ENCODE measurements around the gene CEP97. TPM values are rescaled to one million over a fixed set of nuclear protein-coding genes. Genes with fewer than 3 reads are reported as not detected.

Gene CEP97
- total RNA-seq, 2 donors from 2014 or later = 13.7 to 21.3 TPM

GRCh38 chr3:101817992-101818391, 93.6 kb downstream of the CEP97 start:
- H3K27ac Mint-ChIP-seq = no peak overlapping the region
- Histone ChIP-seq H3K27ac (ENCODE audit: low read depth, low read length) (no peak overlapping the region), H3K4me3 (ENCODE audit: low read length) (no peak overlapping the region), H3K9ac (ENCODE audit: extremely low read depth, low read length, poor library complexity, severe bottlenecking) (no peak overlapping the region), H3K4me1 (ENCODE audit: control insufficient read depth, insufficient read depth, low read length) (no peaks in the 10 kb centered on the region), H3K36me3 (ENCODE audit: control insufficient read depth, insufficient read depth, low read length) (no peaks in the 10 kb centered on the region), H3K27me3 (ENCODE audit: control insufficient read depth, insufficient read depth, low read length, poor library complexity, severe bottlenecking) (no peaks in the 10 kb centered on the region), H3K9me3 (ENCODE audit: control insufficient read depth, low read length) (no peaks in the 10 kb centered on the region)
- WGBS, 2 experiments (ENCODE audit: insufficient coverage in 1 of 2, insufficient read length in 1 of 2) = 92 to 100% methylated on average over 3 to 5 of the region's 5 CpGs
- H3K4me3 Mint-ChIP-seq = no peak overlapping the region
- peaks cover 2% of the 10 kb centered on the region for H3K4me1 Mint-ChIP-seq
- no peak for TF ChIP-seq CTCF (conservative IDR thresholded peaks at IDR 0.05)
- no peaks in the 10 kb centered on the region for H3K9me3 Mint-ChIP-seq
- DNase-seq = no peak
- H3K36me3 Mint-ChIP-seq (ENCODE audit: low read depth) = no peaks in the 10 kb centered on the region
- no peaks in the 10 kb centered on the region for H3K27me3 Mint-ChIP-seq (ENCODE audit: insufficient read depth)

- H3K36me3 ChIP-seq (ENCODE audit: control insufficient read depth, insufficient read depth, low read length) = no peaks in the 10 kb centered on the region
- Mint-ChIP-seq H3K4me1 (peaks cover 2% of the 10 kb centered on the region), H3K9me3 (no peaks in the 10 kb centered on the region), H3K36me3 (ENCODE audit: low read depth) (no peaks in the 10 kb centered on the region), H3K27ac (no peak overlapping the region), H3K4me3 (no peak overlapping the region), H3K27me3 (ENCODE audit: insufficient read depth) (no peaks in the 10 kb centered on the region)
- 97% methylated on average over 2 of the region's 2 CpGs; no CpG with 5 or more reads in 1 of the 2 experiments for WGBS, 2 experiments (ENCODE audit: insufficient coverage in 1 of 2, insufficient read length in 1 of 2)
- no peak overlapping the region for H3K9ac ChIP-seq (ENCODE audit: extremely low read depth, low read length, poor library complexity, severe bottlenecking)
- no peak overlapping the region for H3K27ac ChIP-seq (ENCODE audit: low read depth, low read length)
- no peaks in the 10 kb centered on the region for H3K9me3 ChIP-seq (ENCODE audit: control insufficient read depth, low read length)
- no peaks in the 10 kb centered on the region for H3K27me3 ChIP-seq (ENCODE audit: control insufficient read depth, insufficient read depth, low read length, poor library complexity, severe bottlenecking)
- H3K4me1 ChIP-seq (ENCODE audit: control insufficient read depth, insufficient read depth, low read length) = no peaks in the 10 kb centered on the region
- H3K4me3 ChIP-seq (ENCODE audit: low read length) = no peak overlapping the region
- no peak for TF ChIP-seq CTCF (conservative IDR thresholded peaks at IDR 0.05)
- no peak for DNase-seq
Observed at GRCh38 chr3:101819649-101820206, 95.3 kb downstream of the CEP97 start.

Other genes with a start within 250 kb of the CEP97 start
- gene SENP7, start 211.4 kb upstream of the CEP97 start, total RNA-seq = 10 to 100 TPM; 19.3 to 22.1 TPM
- gene TRMT10C, start 162.7 kb upstream of the CEP97 start, total RNA-seq = 10 to 100 TPM; 41.4 to 41.8 TPM
- 100 to 1,000 TPM; 192 to 214 TPM for gene PCNP, start 150.4 kb upstream of the CEP97 start, total RNA-seq
- 10 to 100 TPM; 16.8 to 20.9 TPM for gene ZBTB11, start 47.5 kb upstream of the CEP97 start, total RNA-seq
- 1,000 to 10,000 TPM; 1,708 to 1,749 TPM for gene RPL24, start 37.9 kb upstream of the CEP97 start, total RNA-seq
- 1 to 10 TPM; 6.9 to 7.7 TPM for gene NXPE3, start 54.6 kb downstream of the CEP97 start, total RNA-seq
- gene NFKBIZ, start 124.9 kb downstream of the CEP97 start, total RNA-seq = 1 to 10 TPM; 5.9 to 6.6 TPM

All from endodermal cell (in vitro differentiated cells).